ENCODE results near the gene NPBWR2.
"Not testable (repeated sequence)": the region's sequence is repeated elsewhere in the genome, so short reads cannot be mapped to it uniquely, and the experiment has no call there.

The NPBWR2 gene

DNA sequence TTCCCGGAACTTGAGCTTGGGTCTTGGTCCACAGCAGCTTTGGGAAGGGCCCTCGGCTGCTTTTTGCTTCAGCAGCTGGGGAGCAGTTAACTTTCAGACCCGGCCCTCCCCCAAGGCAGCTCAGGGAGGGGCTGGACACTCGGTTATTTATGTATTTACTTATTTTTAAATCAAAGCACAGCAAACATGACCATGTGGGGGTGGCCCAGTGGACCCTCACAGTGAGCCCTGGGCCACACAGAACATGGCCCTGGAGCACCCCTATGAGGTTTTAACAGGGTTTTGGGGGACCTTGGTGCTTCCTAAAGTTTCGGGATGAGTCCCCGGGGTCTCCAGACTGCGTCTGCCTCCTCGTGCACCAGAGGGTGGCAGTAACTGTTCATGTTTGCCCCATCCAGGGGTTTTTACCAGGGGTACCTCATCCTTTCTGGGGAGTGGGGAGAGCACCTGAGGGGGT, 26.6 kb upstream of the NPBWR2 start:
- peaks cover 4% of the 10 kb centered on the region for H3K27me3 ChIP-seq (replicated peaks; ENCODE audit: control insufficient read depth, insufficient read depth, low read length, poor library complexity, severe bottlenecking)
- H3K4me1 ChIP-seq (ENCODE audit: control insufficient read depth, insufficient read depth, low read length, poor library complexity, severe bottlenecking): no peaks in the 10 kb centered on the region
- H3K27ac ChIP-seq (ENCODE audit: insufficient read depth, low read length, poor library complexity, severe bottlenecking): no peak overlapping the region
- no peaks in the 10 kb centered on the region for H3K9me3 ChIP-seq (ENCODE audit: control insufficient read depth, low read length)
- no peak overlapping the region for H3K4me3 ChIP-seq (ENCODE audit: insufficient read depth, low read depth, low read length, poor library complexity, severe bottlenecking)
- H3K36me3 ChIP-seq (ENCODE audit: control insufficient read depth, insufficient read depth, low read length): no peaks in the 10 kb centered on the region
- DNase-seq: no peak

DNA sequence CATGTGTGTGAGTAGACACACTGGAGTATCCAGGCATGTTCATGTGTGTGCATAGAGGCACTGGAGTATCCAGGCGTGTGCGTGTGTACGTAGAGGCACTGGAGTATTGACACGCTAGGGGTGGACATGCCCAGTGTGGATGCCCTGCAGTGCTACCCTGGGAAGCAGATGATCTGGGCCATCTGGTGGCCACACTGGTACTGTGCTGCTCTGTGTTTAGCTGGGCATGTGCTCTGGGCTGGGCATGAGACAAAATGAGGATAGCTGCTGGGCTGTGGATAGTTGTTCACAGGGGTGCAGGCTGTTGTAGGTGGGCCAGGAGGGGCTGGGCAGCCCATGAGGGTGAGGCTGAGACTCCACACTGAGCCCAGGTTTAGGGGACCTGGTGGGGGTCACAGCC, 24.0 kb upstream of the NPBWR2 start:
- no peaks in the 10 kb centered on the region for H3K4me1 ChIP-seq (ENCODE audit: control insufficient read depth, insufficient read depth, low read length, poor library complexity, severe bottlenecking)
- no peak for DNase-seq

DNA sequence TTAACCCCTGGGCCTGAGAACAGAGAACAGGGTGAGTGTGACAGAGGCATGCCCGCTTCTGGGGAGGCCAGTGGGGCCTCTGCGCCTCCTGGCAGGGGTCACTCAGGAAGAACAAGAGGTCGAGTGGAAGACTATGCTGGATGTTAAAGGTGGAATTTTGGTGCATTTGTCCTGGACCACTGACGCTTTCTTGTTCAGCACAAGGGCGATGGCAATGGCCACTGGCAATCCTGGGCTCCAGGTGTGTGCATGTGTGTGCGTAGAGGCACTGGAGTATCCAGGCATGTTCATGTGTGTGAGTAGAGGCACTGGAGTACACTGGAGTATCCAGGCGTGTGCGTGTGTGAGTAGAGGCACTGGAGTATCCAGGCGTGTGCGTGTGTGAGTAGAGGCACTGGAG, 23.5 kb upstream of the NPBWR2 start:
- Histone ChIP-seq H3K4me3 (ENCODE audit: insufficient read depth, low read depth, low read length, poor library complexity, severe bottlenecking) (no peak overlapping the region), H3K27ac (ENCODE audit: insufficient read depth, low read length, poor library complexity, severe bottlenecking) (no peak overlapping the region), H3K36me3 (ENCODE audit: control insufficient read depth, insufficient read depth, low read length) (no peaks in the 10 kb centered on the region), H3K4me1 (ENCODE audit: control insufficient read depth, insufficient read depth, low read length, poor library complexity, severe bottlenecking) (no peaks in the 10 kb centered on the region), H3K9me3 (ENCODE audit: control insufficient read depth, low read length) (no peaks in the 10 kb centered on the region), H3K27me3 (replicated peaks; ENCODE audit: control insufficient read depth, insufficient read depth, low read length, poor library complexity, severe bottlenecking) (peaks cover 4% of the 10 kb centered on the region)
- no peak for DNase-seq

More for the DNA sequence above, 24.0 kb upstream of the NPBWR2 start:
- H3K4me3 ChIP-seq (ENCODE audit: insufficient read depth, low read depth, low read length, poor library complexity, severe bottlenecking): no peak overlapping the region
- no peaks in the 10 kb centered on the region for H3K36me3 ChIP-seq (ENCODE audit: control insufficient read depth, insufficient read depth, low read length)
- H3K9me3 ChIP-seq (ENCODE audit: control insufficient read depth, low read length): no peaks in the 10 kb centered on the region
- no peak overlapping the region for H3K27ac ChIP-seq (ENCODE audit: insufficient read depth, low read length, poor library complexity, severe bottlenecking)
- peaks cover 4% of the 10 kb centered on the region for H3K27me3 ChIP-seq (replicated peaks; ENCODE audit: control insufficient read depth, insufficient read depth, low read length, poor library complexity, severe bottlenecking)

DNA sequence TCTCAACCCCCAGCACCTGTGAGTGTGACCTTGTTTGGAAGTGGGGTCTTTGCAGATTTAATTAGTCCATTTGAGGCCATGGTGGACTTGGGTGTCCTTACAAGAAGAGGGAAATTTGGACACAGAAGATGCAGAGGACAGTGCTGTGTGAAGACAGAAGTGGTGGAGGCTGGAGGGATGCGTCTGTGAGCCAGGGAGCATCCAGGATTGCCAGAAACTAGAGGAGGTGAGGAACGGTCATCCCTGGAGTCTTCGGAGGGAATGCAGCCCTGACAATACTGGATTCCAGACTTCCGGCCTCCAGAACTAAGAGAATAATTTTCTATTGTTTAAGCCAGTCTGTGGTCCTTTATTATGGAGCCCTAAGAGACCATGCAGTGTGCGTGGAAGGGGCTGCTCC, 22.9 kb upstream of the NPBWR2 start:
- Histone ChIP-seq H3K4me1 (ENCODE audit: control insufficient read depth, insufficient read depth, low read length, poor library complexity, severe bottlenecking) (no peaks in the 10 kb centered on the region), H3K36me3 (ENCODE audit: control insufficient read depth, insufficient read depth, low read length) (no peaks in the 10 kb centered on the region), H3K27me3 (replicated peaks; ENCODE audit: control insufficient read depth, insufficient read depth, low read length, poor library complexity, severe bottlenecking) (peaks cover 4% of the 10 kb centered on the region), H3K4me3 (ENCODE audit: insufficient read depth, low read depth, low read length, poor library complexity, severe bottlenecking) (no peak overlapping the region), H3K27ac (ENCODE audit: insufficient read depth, low read length, poor library complexity, severe bottlenecking) (no peak overlapping the region), H3K9me3 (ENCODE audit: control insufficient read depth, low read length) (no peaks in the 10 kb centered on the region)
- DNase-seq: no peak

DNA sequence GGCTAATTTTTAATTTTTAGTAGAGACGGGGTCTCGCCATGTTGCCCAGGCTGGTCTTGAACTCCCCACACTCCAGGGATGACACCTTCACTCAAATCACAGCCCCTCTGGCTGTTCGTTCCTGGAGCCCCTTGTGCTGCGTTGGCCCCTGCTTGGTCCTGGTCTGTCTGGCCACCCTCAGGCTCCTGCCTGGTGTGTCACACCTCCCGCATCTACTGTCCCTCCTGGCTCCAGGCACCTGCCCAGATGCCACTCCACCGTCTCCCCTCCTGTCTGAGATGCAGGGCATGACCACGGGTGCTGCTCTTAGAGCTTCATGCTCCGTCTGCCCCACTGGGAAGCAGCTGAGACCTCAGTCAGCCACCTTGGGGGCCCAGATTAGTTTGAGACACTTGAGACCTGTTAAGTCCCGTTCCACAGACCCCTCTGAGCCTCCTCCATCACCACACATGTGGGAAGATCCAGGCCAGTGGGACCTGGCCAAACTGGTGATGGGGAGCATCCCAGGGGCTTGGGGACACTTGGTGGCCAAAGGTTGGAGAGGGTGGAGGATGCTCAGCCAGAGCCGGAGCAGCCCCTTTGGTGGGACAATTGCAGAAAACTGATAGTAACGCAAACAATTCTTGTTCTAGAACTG, 21.9 kb upstream of the NPBWR2 start:
- Histone ChIP-seq H3K27ac (ENCODE audit: insufficient read depth, low read length, poor library complexity, severe bottlenecking) (no peak overlapping the region), H3K4me3 (ENCODE audit: insufficient read depth, low read depth, low read length, poor library complexity, severe bottlenecking) (no peak overlapping the region), H3K9me3 (ENCODE audit: control insufficient read depth, low read length) (no peaks in the 10 kb centered on the region), H3K36me3 (ENCODE audit: control insufficient read depth, insufficient read depth, low read length) (no peaks in the 10 kb centered on the region), H3K27me3 (replicated peaks; ENCODE audit: control insufficient read depth, insufficient read depth, low read length, poor library complexity, severe bottlenecking) (peaks cover 4% of the 10 kb centered on the region), H3K4me1 (ENCODE audit: control insufficient read depth, insufficient read depth, low read length, poor library complexity, severe bottlenecking) (no peaks in the 10 kb centered on the region)
- DNase-seq: no peak

DNA sequence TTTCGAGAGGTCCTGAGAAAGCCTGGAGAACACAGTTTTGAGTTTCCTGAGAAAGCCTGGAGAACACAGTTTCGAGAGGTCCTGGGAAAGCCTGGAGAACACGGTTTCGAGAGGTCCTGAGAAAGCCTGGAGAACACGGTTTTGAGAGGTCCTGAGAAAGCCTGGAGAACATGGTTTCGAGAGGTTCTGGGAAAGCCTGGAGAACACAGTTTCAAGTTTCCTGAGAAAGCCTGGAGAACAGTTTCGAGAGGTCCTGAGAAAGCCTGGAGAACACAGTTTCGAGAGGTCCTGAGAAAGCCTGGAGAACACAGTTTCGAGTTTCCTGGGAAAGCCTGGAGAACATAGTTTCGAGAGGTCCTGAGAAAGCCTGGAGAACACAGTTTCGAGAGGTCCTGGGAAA, 16.2 kb upstream of the NPBWR2 start:
- H3K9me3 ChIP-seq (ENCODE audit: control insufficient read depth, low read length); H3K4me3 ChIP-seq (ENCODE audit: insufficient read depth, low read depth, low read length, poor library complexity, severe bottlenecking); H3K27ac ChIP-seq (ENCODE audit: insufficient read depth, low read length, poor library complexity, severe bottlenecking); H3K27me3 ChIP-seq (replicated peaks; ENCODE audit: control insufficient read depth, insufficient read depth, low read length, poor library complexity, severe bottlenecking); H3K4me1 ChIP-seq (ENCODE audit: control insufficient read depth, insufficient read depth, low read length, poor library complexity, severe bottlenecking); DNase-seq; H3K36me3 ChIP-seq (ENCODE audit: control insufficient read depth, insufficient read depth, low read length): not testable (repeated sequence)

DNA sequence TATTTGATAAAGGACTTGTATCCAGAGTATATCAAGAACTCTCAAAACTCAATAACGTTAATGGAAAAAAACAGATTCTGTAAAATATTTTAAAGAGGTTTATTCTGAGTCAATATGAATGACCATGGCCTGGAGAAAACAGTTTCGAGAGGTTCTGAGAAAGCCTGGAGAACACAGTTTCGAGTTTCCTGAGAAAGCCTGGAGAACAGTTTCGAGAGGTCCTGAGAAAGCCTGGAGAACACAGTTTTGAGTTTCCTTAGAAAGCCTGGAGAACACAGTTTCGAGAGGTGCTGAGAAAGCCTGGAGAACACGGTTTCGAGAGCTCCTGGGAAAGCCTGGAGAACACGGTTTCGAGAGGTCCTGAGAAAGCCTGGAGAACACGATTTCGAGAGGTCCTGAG, 15.6 kb upstream of the NPBWR2 start:
- not testable (repeated sequence) for H3K9me3 ChIP-seq (ENCODE audit: control insufficient read depth, low read length); H3K4me1 ChIP-seq (ENCODE audit: control insufficient read depth, insufficient read depth, low read length, poor library complexity, severe bottlenecking); H3K27me3 ChIP-seq (replicated peaks; ENCODE audit: control insufficient read depth, insufficient read depth, low read length, poor library complexity, severe bottlenecking); H3K27ac ChIP-seq (ENCODE audit: insufficient read depth, low read length, poor library complexity, severe bottlenecking); H3K4me3 ChIP-seq (ENCODE audit: insufficient read depth, low read depth, low read length, poor library complexity, severe bottlenecking); DNase-seq; H3K36me3 ChIP-seq (ENCODE audit: control insufficient read depth, insufficient read depth, low read length)

DNA sequence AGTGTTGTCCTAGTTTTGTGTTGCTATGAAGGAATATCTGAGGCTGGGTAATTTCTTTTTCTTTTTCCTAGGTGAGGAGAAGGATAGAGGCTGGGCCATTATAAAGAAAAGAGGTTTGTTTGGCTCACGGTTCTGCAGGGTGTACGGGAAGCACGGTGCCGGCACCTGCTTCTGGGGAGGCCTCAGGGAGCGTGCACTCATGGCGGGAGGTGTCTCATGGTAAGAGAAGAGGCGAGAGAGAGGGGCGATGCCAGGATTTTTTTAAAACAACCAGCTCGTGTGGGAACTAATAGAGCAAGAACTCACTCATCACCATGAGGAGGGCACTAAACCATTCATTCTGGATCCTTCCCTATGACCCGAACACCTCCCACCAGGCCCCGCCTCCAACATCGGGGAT, 14.2 kb upstream of the NPBWR2 start:
- no peaks in the 10 kb centered on the region for H3K27me3 ChIP-seq (replicated peaks; ENCODE audit: control insufficient read depth, insufficient read depth, low read length, poor library complexity, severe bottlenecking)
- no peaks in the 10 kb centered on the region for H3K9me3 ChIP-seq (ENCODE audit: control insufficient read depth, low read length)
- no peak for DNase-seq
- no peaks in the 10 kb centered on the region for H3K36me3 ChIP-seq (ENCODE audit: control insufficient read depth, insufficient read depth, low read length)
- H3K4me1 ChIP-seq (ENCODE audit: control insufficient read depth, insufficient read depth, low read length, poor library complexity, severe bottlenecking): peaks cover 7% of the 10 kb centered on the region
- H3K4me3 ChIP-seq (ENCODE audit: insufficient read depth, low read depth, low read length, poor library complexity, severe bottlenecking): no peak overlapping the region
- no peak overlapping the region for H3K27ac ChIP-seq (ENCODE audit: insufficient read depth, low read length, poor library complexity, severe bottlenecking)

DNA sequence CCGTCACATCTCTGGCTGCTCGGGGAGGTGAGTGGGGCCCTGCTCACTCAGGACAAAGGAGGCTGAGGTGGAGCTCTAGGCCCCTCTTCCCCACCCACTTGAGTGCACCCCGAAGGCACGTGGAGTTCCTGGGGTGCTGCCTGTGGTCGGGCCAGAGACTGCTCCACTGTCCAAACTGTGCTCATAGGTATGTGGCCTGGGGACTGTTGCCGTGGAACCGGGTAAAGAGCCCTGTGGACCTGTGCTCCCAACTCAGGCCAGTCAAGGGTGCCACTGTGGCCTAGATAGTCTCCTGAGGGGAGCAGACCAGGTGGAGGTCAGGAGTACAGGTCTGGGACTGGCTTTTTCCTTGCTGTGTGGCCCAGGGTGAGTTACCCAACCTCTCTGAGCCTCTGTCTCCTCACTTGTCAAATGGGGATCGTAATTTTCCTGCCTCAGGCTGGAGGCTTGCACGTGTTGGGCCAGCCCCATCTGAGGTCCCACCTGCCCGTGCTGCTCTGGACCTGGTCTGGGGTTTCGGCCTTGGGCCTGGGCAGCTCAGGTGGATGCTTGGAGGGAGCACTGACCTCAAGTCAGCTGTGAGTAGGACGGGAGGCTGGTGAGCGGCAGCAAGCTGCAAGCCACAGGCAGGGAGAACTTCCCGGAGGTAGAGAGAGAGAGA, 12.4 kb upstream of the NPBWR2 start:
- DNase-seq: no peak

DNA sequence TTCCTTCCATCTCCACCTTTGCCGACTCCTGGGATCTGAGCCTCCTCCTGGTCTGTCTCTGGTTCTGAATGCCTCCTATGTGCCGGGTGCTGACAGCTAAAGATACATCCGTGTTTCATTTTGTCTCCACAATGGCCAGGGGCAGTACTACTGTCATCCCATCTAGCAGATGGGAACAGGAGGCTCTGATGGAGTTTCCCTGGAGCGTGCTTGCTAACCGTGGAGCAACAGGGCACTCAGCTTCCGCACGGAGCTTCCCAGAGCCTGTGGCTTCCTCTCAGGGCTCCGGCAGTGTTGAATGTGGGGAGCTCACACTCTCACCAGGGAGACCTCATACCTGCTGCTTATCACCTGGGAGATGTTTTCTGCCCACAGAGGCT, 11.9 kb upstream of the NPBWR2 start:
- H3K36me3 ChIP-seq (ENCODE audit: control insufficient read depth, insufficient read depth, low read length): no peaks in the 10 kb centered on the region
- peaks cover 7% of the 10 kb centered on the region for H3K4me1 ChIP-seq (ENCODE audit: control insufficient read depth, insufficient read depth, low read length, poor library complexity, severe bottlenecking)
- H3K9me3 ChIP-seq (ENCODE audit: control insufficient read depth, low read length): no peaks in the 10 kb centered on the region
- no peaks in the 10 kb centered on the region for H3K27me3 ChIP-seq (replicated peaks; ENCODE audit: control insufficient read depth, insufficient read depth, low read length, poor library complexity, severe bottlenecking)
- DNase-seq: no peak
- H3K4me3 ChIP-seq (ENCODE audit: insufficient read depth, low read depth, low read length, poor library complexity, severe bottlenecking): no peak overlapping the region
- no peak overlapping the region for H3K27ac ChIP-seq (ENCODE audit: insufficient read depth, low read length, poor library complexity, severe bottlenecking)

More for the DNA sequence above, 12.4 kb upstream of the NPBWR2 start:
- no peaks in the 10 kb centered on the region for H3K27me3 ChIP-seq (replicated peaks; ENCODE audit: control insufficient read depth, insufficient read depth, low read length, poor library complexity, severe bottlenecking)
- H3K36me3 ChIP-seq (ENCODE audit: control insufficient read depth, insufficient read depth, low read length): no peaks in the 10 kb centered on the region
- no peak overlapping the region for H3K27ac ChIP-seq (ENCODE audit: insufficient read depth, low read length, poor library complexity, severe bottlenecking)
- peak overlapping the region; percentile 49 for H3K4me3 ChIP-seq (ENCODE audit: insufficient read depth, low read depth, low read length, poor library complexity, severe bottlenecking)
- H3K4me1 ChIP-seq (ENCODE audit: control insufficient read depth, insufficient read depth, low read length, poor library complexity, severe bottlenecking): peaks cover 7% of the 10 kb centered on the region
- H3K9me3 ChIP-seq (ENCODE audit: control insufficient read depth, low read length): no peaks in the 10 kb centered on the region
